Endothelial cell of umbilical vein (primary cell): ENCODE results near the gene TMPRSS4. TPM values are rescaled to one million over a fixed set of nuclear protein-coding genes. Genes with fewer than 3 reads are reported as not detected.

Source experiments
- BruUV-seq: library from RNA; stranded (reverse); fragments of 400-500 nt; replicated peaks from 2 replicates; lab custom pipeline; 2021; lab: Mats Ljungman, UMichigan
- CTCF ChIA-PET: fragments of 300-600, 350-600 bp; sonication (Branson Sonifier 250); formaldehyde crosslinking; loops from one replicate; lab custom pipeline; 2021; ENCODE audit warnings: antibody characterized with exemption, inconsistent platforms; lab: Charles Lee
- POLR2A ChIA-PET: fragments of 300-600, 350-600 bp; sonication (Branson Sonifier 250); formaldehyde crosslinking; loops from one replicate; lab custom pipeline; 2021; ENCODE audit warnings: antibody characterized with exemption, inconsistent platforms; lab: Charles Lee
- DNase-seq: peaks from one replicate; pipeline ENCODE4 v3.0.0-alpha.2; 2011; ENCODE audit warnings: low read depth, low spot score
- FAIRE-seq: peaks from 2 replicates; lab custom pipeline; 2011; peaks lifted over from hg19 to GRCh38; lab: Jason Lieb, UNC
- H2AFZ ChIP-seq: 2 replicates; pipeline ENCODE4 v1.6.0; 2012; ENCODE audit warnings: low read depth, low read length, control low read depth, inconsistent platforms
- H3K27ac ChIP-seq: 2 replicates; pipeline ENCODE4 v1.5.1; 2011; ENCODE audit warnings: low read depth, mild to moderate bottlenecking, control low read depth, low read length, moderate library complexity; ENCODE audit not compliant: insufficient read depth
- H3K27me3 ChIP-seq, 2 experiments: 2 replicates each; pipeline versions ENCODE4 v1.6.0 to v1.6.1; 2011; ENCODE audit warnings: low read length in 2 of 2, mixed read lengths in 1 of 2; ENCODE audit not compliant: control insufficient read depth in 2 of 2, insufficient read depth in 2 of 2
- H3K36me3 ChIP-seq, 2 experiments: 2 replicates in 1 of 2; 3 replicates in 1 of 2; pipeline ENCODE4 v1.5.1; 2011; ENCODE audit warnings: low read length in 2 of 2, mild to moderate bottlenecking in 1 of 2, moderate library complexity in 1 of 2; ENCODE audit not compliant: control insufficient read depth in 2 of 2, insufficient read depth in 2 of 2; ENCODE audit errors: extremely low read depth in 1 of 2
- H3K4me1 ChIP-seq: 3 replicates; pipeline ENCODE4 v1.5.1; 2011; ENCODE audit warnings: mild to moderate bottlenecking, low read length; ENCODE audit not compliant: control insufficient read depth, insufficient read depth; ENCODE audit errors: extremely low read depth
- H3K4me2 ChIP-seq: 2 replicates; pipeline ENCODE4 v1.6.1; 2011; ENCODE audit warnings: low read length, control low read depth, mixed read lengths; ENCODE audit not compliant: insufficient read depth
- H3K4me3 ChIP-seq, 3 experiments: fragments of 200-600 bp in 1 of 3; sonication (generic), shearing (Covaris generic) in 1 of 3; replicated peaks in 1 of 3; 2 replicates each; pipeline ENCODE4 v1.5.1; 2011 to 2016; ENCODE audit warnings: control low read depth in 3 of 3, low read length in 3 of 3, mild to moderate bottlenecking in 2 of 3, inconsistent platforms in 1 of 3, low read depth in 1 of 3, moderate library complexity in 1 of 3; ENCODE audit not compliant: insufficient read depth in 1 of 3
- H3K79me2 ChIP-seq: 2 replicates; pipeline ENCODE4 v1.6.0; 2012; ENCODE audit warnings: low read length, inconsistent platforms; ENCODE audit not compliant: control insufficient read depth, insufficient read depth
- H3K9ac ChIP-seq: replicated peaks from 2 replicates; pipeline ENCODE3; 2011; ENCODE audit warnings: low read length, control low read depth; ENCODE audit not compliant: insufficient read depth; ENCODE audit errors: extremely low read depth
- H3K9me1 ChIP-seq: replicated peaks from 3 replicates; pipeline ENCODE4 v1.6.0; 2011; ENCODE audit warnings: mild to moderate bottlenecking, low read length; ENCODE audit not compliant: control insufficient read depth, insufficient read depth; ENCODE audit errors: extremely low read depth
- H3K9me3 ChIP-seq: replicated peaks from 2 replicates; pipeline ENCODE4 v1.5.1; 2012; ENCODE audit warnings: low read length, inconsistent platforms; ENCODE audit not compliant: control insufficient read depth, insufficient read depth
- H4K20me1 ChIP-seq: replicated peaks from 2 replicates; pipeline ENCODE3; 2011; ENCODE audit warnings: mild to moderate bottlenecking, low read length; ENCODE audit not compliant: control insufficient read depth, insufficient read depth; ENCODE audit errors: extremely low read depth
- GATA2 ChIP-seq: IDR thresholded peaks from 2 replicates; pipeline ENCODE4 v1.7.0; 2011; ENCODE audit warnings: low read depth, mild to moderate bottlenecking, moderate library complexity, mixed read lengths, low read length; ENCODE audit not compliant: insufficient read length, insufficient read depth
- JUN ChIP-seq: IDR thresholded peaks from 2 replicates; pipeline ENCODE4 v1.6.1; 2011; ENCODE audit warnings: borderline replicate concordance, low read depth; ENCODE audit not compliant: insufficient read length, insufficient read depth
- POLR2A ChIP-seq: IDR thresholded peaks from 2 replicates; pipeline ENCODE4 v1.6.1; 2012; ENCODE audit warnings: low read depth, mild to moderate bottlenecking, control low read depth, low read length
- dilution Hi-C: fragments of 300-500 bp; cut with MboI; formaldehyde crosslinking; loops from one replicate; pipeline ENCODE4 v1.15.0; 2019; ENCODE audit warnings: low sequenced_read_pairs; ENCODE audit not compliant: extremely low pct_ligation_motif_present
- intact Hi-C: fragments of 100-400 bp; cut with micrococcal nuclease; formaldehyde crosslinking; loops from one replicate; pipeline ENCODE4 v1.10.0; 2022
- polyA plus RNA-seq, 4 experiments: library from polyadenylated mRNA; depleted of rRNA in 3 of 4; stranded (reverse) in 3 of 4; unstranded in 1 of 4; fragments of >200 nt; gene quantifications; 2 replicates each; pipeline versions ENCODE4 v1.2.1 to v1.2.3, GENCODE V29; 2011 to 2012; ENCODE audit warnings: missing spikeins in 1 of 4
- total RNA-seq: library from RNA; stranded (reverse); gene quantifications from 2 replicates; pipeline ENCODE4 v1.2.3, GENCODE V29; 2021
- TF ChIP-seq, protein P1 (sequence below): IDR thresholded peaks from 2 replicates; pipeline ENCODE4 v1.6.1; 2011; ENCODE audit not compliant: insufficient read depth, insufficient read length

The TMPRSS4 gene
- total and polyA plus RNA-seq, 2 donors (not counting 3 experiments of a cell fraction or from before 2014, with no cell fraction given), result not detected

DNA sequence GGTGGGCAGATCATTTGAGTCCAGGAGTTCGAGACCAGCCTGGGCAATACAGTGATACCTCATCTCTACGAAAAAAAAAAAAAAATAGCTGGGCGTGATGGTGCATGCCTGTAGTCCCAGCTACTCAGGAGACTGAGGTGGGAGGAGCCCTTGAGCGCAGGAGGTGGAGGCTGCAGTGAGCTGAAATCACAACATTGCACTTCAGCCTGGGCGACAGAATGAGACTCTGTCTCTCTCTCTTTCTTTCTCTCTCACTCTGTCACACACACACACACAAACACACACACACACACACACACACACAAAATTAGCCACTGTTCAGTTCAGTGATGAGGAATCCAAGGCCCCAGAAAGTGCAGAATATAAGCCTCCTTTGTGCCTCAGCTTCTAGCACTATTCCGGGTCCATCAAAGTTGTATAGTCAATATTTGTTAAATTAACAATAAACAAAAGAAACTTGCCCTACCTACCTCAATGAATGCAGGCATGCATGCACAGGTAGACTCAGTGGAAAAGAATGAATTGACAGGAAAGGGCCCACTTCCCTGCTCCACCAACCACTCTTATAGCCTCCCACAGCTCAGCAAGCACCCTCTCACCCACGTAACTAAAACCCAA lies 13.8 kb downstream of the TMPRSS4 start:
- H4K20me1 ChIP-seq, result no peaks in the 10 kb centered on the region
- FAIRE-seq (no peak), DNase-seq (no peak)
- no peak overlapping the region for H3K27ac ChIP-seq
- H3K4me3 ChIP-seq, result no peak overlapping the region
- TF ChIP-seq POLR2A (no peak), JUN (no peak), GATA2 (no peak)
- no TSS peak for BruUV-seq
- intact Hi-C loops (no loop called here), dilution Hi-C loops (no loop called here)
- CTCF ChIA-PET, result interaction anchor here (1.5 to 1.8 kb wide), 2 partner anchors 12 to 664 kb away, joined by 4 to 5 read pairs; no protein-coding TSS in a partner anchor
- no peaks in the 10 kb centered on the region for H3K36me3 ChIP-seq
- peaks cover 8% of the 10 kb centered on the region for H3K4me1 ChIP-seq
- no peak overlapping the region for H2AFZ ChIP-seq
- H3K9me3 ChIP-seq, result no peaks in the 10 kb centered on the region
- POLR2A ChIA-PET, result no interaction called here
- no peaks in the 10 kb centered on the region for H3K9me1 ChIP-seq
- peaks cover 0 to 3% of the 10 kb centered on the region in 2 experiments for H3K27me3 ChIP-seq
- H3K4me2 ChIP-seq, result no peak overlapping the region
- no peak overlapping the region for H3K9ac ChIP-seq
- H3K79me2 ChIP-seq, result no peaks in the 10 kb centered on the region

DNA sequence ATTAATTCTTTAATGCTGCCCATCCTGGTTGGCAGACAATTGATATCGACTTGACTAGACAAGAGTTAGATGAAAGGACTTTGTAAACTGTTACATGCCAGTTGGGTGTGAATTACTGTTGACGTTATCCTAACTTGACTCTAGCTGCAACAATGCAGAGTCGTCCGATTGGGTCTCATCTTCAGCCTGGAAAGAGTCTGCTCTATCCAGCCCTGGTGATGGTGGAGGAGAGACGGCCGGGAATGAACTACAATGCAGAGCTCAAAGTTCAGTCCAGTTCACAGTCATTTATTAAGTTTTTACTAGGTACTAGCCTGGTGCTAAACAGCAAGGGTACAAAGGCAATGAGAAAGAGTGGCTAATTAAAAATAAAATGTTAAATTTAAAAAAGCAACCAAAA lies 14.8 kb downstream of the TMPRSS4 start:
- FAIRE-seq (no peak), DNase-seq (no peak)
- BruUV-seq, result no TSS peak
- Histone ChIP-seq H3K9me1 (no peaks in the 10 kb centered on the region), H3K4me2 (no peak overlapping the region), H3K27ac (no peak overlapping the region), H3K4me3 (no peak overlapping the region), H3K9ac (no peak overlapping the region), H3K27me3 (peaks cover 0 to 6% of the 10 kb centered on the region in 2 experiments), H4K20me1 (no peaks in the 10 kb centered on the region), H3K4me1 (peaks cover 8% of the 10 kb centered on the region), H2AFZ (no peak overlapping the region), H3K36me3 (no peaks in the 10 kb centered on the region), H3K9me3 (no peaks in the 10 kb centered on the region), H3K79me2 (no peaks in the 10 kb centered on the region)
- intact Hi-C loops (no loop called here), dilution Hi-C loops (no loop called here)
- no peak for TF ChIP-seq GATA2
- TF ChIP-seq, protein P1, sequence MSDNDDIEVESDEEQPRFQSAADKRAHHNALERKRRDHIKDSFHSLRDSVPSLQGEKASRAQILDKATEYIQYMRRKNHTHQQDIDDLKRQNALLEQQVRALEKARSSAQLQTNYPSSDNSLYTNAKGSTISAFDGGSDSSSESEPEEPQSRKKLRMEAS, result no peak
- ChIA-PET POLR2A (no interaction called here), CTCF (no interaction called here)
